Karpas-422 (cell line): ENCODE results near the gene DNM2. TPM values are rescaled to one million over a fixed set of nuclear protein-coding genes. Genes with fewer than 3 reads are reported as not detected.

Source experiments
- DNase-seq: peaks from one replicate; pipeline ENCODE4 v3.0.0-alpha.2; 2015
- H2AFZ ChIP-seq: fragments of 200-600 bp; sonication (generic); 2 replicates; pipeline ENCODE4 v1.6.1; 2014; ENCODE audit warnings: antibody characterized with exemption, low read length, mixed read lengths
- H3K27ac ChIP-seq: fragments of 200-600 bp; sonication (generic); 2 replicates; pipeline ENCODE4 v1.5.1; 2014; ENCODE audit warnings: mild to moderate bottlenecking, low read length, moderate library complexity
- H3K27me3 ChIP-seq: fragments of 200-600 bp; sonication (generic); 2 replicates; pipeline ENCODE4 v1.6.1; 2014; ENCODE audit warnings: low read length, mixed read lengths
- H3K36me3 ChIP-seq: fragments of 200-600 bp; sonication (generic); 2 replicates; pipeline ENCODE4 v1.6.1; 2014; ENCODE audit warnings: low read length, mixed read lengths; ENCODE audit not compliant: insufficient read depth
- H3K4me1 ChIP-seq: fragments of 200-600 bp; sonication (generic); 2 replicates; pipeline ENCODE4 v1.6.1; 2014; ENCODE audit warnings: mild to moderate bottlenecking, low read length, mixed read lengths
- H3K4me2 ChIP-seq: fragments of 200-600 bp; sonication (generic); 2 replicates; pipeline ENCODE4 v1.6.1; 2014; ENCODE audit warnings: low read length, low read depth, mild to moderate bottlenecking; ENCODE audit not compliant: poor library complexity, severe bottlenecking
- H3K4me3 ChIP-seq: fragments of 200-600 bp; sonication (generic); 2 replicates; pipeline ENCODE4 v1.5.1; 2014; ENCODE audit warnings: mild to moderate bottlenecking, antibody characterized with exemption, low read length, mixed read lengths
- H3K79me2 ChIP-seq: fragments of 200-600 bp; sonication (generic); 2 replicates; pipeline ENCODE4 v1.6.1; 2014; ENCODE audit warnings: mild to moderate bottlenecking, low read length, mixed read lengths
- H3K9ac ChIP-seq: fragments of 200-600 bp; sonication (generic); 2 replicates; pipeline ENCODE4 v1.6.0; 2014; ENCODE audit warnings: low read length
- H3K9me2 ChIP-seq: fragments of 200-600 bp; sonication (generic), shearing (Covaris generic); replicated peaks from 2 replicates; pipeline ENCODE4 v1.6.0; 2014; ENCODE audit warnings: mild to moderate bottlenecking, low read length, moderate library complexity; ENCODE audit not compliant: insufficient read depth
- H3K9me3 ChIP-seq: fragments of 300-700, 200-600 bp; sonication (generic); 2 replicates; pipeline ENCODE4 v1.6.1; 2014; ENCODE audit warnings: low read length, mixed read lengths
- H4K20me1 ChIP-seq: fragments of 200-600 bp; sonication (generic); 2 replicates; pipeline ENCODE4 v1.6.1; 2014; ENCODE audit warnings: mild to moderate bottlenecking, antibody characterized with exemption, low read length, low read depth; ENCODE audit not compliant: insufficient read depth
- total RNA-seq: library from RNA; depleted of rRNA; stranded (reverse); fragments of >200 nt; shearing (Covaris generic); gene quantifications from 2 replicates; pipeline ENCODE4 v1.2.3, GENCODE V29; 2014; ENCODE audit warnings: low replicate concordance

The DNM2 gene
- total RNA-seq, 1 experiment from 2014 or later: 91.1 TPM

GRCh38 chr19:10796653-10797052 is 78.8 kb downstream of the DNM2 start:
- Histone ChIP-seq H3K4me1 (no peaks in the 10 kb centered on the region; the same call in 1 of the 2 replicates), H3K9me2 (no peaks in the 10 kb centered on the region), H3K4me2 (no peak overlapping the region), H3K27ac (no peak overlapping the region), H3K36me3 (peaks cover 6% of the 10 kb centered on the region; the same call in 1 of the 2 replicates), H4K20me1 (no peaks in the 10 kb centered on the region), H2AFZ (no peak overlapping the region), H3K9ac (no peak overlapping the region), H3K79me2 (no peaks in the 10 kb centered on the region), H3K9me3 (no peaks in the 10 kb centered on the region), H3K27me3 (no peaks in the 10 kb centered on the region), H3K4me3 (no peak overlapping the region)
- DNase-seq: no peak

DNA sequence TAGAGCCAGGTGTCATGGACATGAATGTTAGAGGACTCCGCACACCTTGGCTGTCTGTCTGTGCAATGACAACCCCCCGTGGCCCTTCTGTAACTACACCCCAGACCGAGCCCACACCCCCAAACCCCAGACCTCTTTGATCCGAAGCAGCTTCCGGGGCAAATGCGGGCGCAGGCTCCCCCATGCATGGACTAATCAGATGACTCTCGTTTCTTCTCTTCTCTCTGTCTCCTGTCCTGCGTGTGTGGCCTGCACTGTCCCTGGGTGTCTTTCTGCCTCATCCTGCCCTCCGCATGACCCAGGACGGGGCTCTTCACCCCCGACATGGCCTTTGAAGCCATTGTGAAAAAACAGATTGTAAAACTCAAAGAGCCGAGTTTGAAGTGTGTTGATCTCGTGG is 79.2 kb downstream of the DNM2 start:
- no peaks in the 10 kb centered on the region for H3K79me2 ChIP-seq
- no peaks in the 10 kb centered on the region for H4K20me1 ChIP-seq
- H3K36me3 ChIP-seq: peaks cover 6% of the 10 kb centered on the region; the same call in 1 of the 2 replicates
- H3K4me2 ChIP-seq: no peak overlapping the region
- H3K4me3 ChIP-seq: no peak overlapping the region
- H3K27me3 ChIP-seq: no peaks in the 10 kb centered on the region
- H3K27ac ChIP-seq: no peak overlapping the region
- H2AFZ ChIP-seq: no peak overlapping the region
- DNase-seq: no peak
- H3K4me1 ChIP-seq: no peaks in the 10 kb centered on the region
- no peaks in the 10 kb centered on the region for H3K9me2 ChIP-seq
- no peak overlapping the region for H3K9ac ChIP-seq
- no peaks in the 10 kb centered on the region for H3K9me3 ChIP-seq

DNA sequence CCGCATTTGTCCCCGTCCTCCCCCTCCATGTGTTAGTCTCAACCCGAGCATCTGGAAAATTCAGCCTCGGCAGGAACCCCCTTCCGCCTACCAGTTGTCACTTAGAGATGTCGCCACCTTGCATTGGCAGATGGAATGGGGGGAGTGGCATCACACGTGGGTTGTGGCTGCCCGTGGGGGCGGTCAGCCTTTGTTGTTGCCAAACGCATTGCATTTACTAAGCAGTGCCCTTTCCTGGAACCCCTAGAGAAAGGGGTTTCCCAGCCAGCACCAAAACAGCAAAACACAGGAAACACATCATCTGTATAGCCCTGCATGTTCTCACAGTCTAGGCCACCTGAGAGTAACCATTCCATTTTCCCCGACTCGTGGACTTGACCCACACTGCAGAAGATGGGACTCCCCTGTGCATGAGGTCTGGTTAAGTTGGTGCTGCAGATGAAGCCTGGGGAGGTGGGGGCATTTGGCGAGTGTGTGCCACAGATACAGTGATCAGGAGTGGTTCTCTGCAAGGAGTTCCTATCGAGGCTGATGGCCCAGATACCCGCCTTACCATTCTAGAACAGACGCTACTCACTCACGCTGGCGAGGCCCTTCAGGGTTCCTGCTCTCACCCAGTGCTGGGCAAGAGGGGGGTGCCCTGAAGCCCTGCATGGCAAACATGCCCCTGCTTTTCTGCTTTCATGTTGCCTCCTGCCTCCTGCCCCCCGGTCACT is 79.8 kb downstream of the DNM2 start:
- DNase-seq: no peak
- Histone ChIP-seq H3K4me1 (no peaks in the 10 kb centered on the region), H3K9ac (no peak overlapping the region), H3K79me2 (no peaks in the 10 kb centered on the region), H3K27me3 (no peaks in the 10 kb centered on the region), H2AFZ (no peak overlapping the region), H3K9me2 (no peaks in the 10 kb centered on the region), H3K4me3 (no peak overlapping the region), H3K27ac (no peak overlapping the region), H3K36me3 (peaks cover 9% of the 10 kb centered on the region), H4K20me1 (no peaks in the 10 kb centered on the region), H3K9me3 (no peaks in the 10 kb centered on the region), H3K4me2 (no peak overlapping the region)

- H3K4me1 ChIP-seq: no peaks in the 10 kb centered on the region
- H3K9ac ChIP-seq: no peak overlapping the region
- H3K9me3 ChIP-seq: no peaks in the 10 kb centered on the region
- no peak overlapping the region for H2AFZ ChIP-seq
- no peaks in the 10 kb centered on the region for H3K79me2 ChIP-seq
- no peaks in the 10 kb centered on the region for H4K20me1 ChIP-seq
- no peak for DNase-seq
- H3K36me3 ChIP-seq: peaks cover 10% of the 10 kb centered on the region
- no peaks in the 10 kb centered on the region for H3K27me3 ChIP-seq
- H3K4me2 ChIP-seq: no peak overlapping the region
- no peaks in the 10 kb centered on the region for H3K9me2 ChIP-seq
- H3K4me3 ChIP-seq: no peak overlapping the region
- no peak overlapping the region for H3K27ac ChIP-seq
These were observed 82.6 kb downstream of the DNM2 start for GRCh38 chr19:10800488-10800887.

DNA sequence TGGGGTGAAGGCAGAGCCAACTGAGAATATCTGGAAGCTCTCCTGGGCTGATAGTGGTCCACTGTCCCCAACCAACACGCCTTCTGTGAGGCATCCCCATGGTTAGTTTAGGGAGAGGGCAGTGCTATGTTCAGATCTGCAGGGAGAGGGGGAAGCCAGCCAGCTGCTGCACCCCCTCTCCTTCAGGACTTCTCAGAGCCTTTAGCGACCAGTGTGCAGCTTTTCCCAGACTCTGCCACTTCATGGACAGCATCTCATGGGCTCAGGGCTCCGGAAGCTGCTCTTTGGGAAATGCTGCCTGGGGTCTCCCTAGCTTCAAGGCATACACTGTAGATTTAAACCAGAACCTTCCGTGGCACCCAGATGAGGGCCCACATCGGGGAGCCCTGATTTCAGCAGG is 84.6 kb downstream of the DNM2 start:
- no peak overlapping the region for H3K9ac ChIP-seq
- H3K4me1 ChIP-seq: no peaks in the 10 kb centered on the region
- H3K27ac ChIP-seq: no peak overlapping the region
- H3K36me3 ChIP-seq: peaks cover 9% of the 10 kb centered on the region
- H3K4me2 ChIP-seq: no peak overlapping the region
- H3K9me2 ChIP-seq: no peaks in the 10 kb centered on the region
- H3K9me3 ChIP-seq: no peaks in the 10 kb centered on the region
- H3K27me3 ChIP-seq: no peaks in the 10 kb centered on the region
- DNase-seq: no peak
- H2AFZ ChIP-seq: no peak overlapping the region
- no peaks in the 10 kb centered on the region for H3K79me2 ChIP-seq
- no peak overlapping the region for H3K4me3 ChIP-seq
- no peaks in the 10 kb centered on the region for H4K20me1 ChIP-seq

- H2AFZ ChIP-seq: no peak overlapping the region
- H3K36me3 ChIP-seq: peaks cover 8% of the 10 kb centered on the region
- H3K9me2 ChIP-seq: no peaks in the 10 kb centered on the region
- H3K9ac ChIP-seq: no peak overlapping the region
- DNase-seq: no peak
- H3K27ac ChIP-seq: no peak overlapping the region
- H3K9me3 ChIP-seq: no peaks in the 10 kb centered on the region
- no peak overlapping the region for H3K4me2 ChIP-seq
- H3K27me3 ChIP-seq: no peaks in the 10 kb centered on the region
- H3K4me3 ChIP-seq: no peak overlapping the region
- no peaks in the 10 kb centered on the region for H3K79me2 ChIP-seq
- H3K4me1 ChIP-seq: no peaks in the 10 kb centered on the region
- H4K20me1 ChIP-seq: no peaks in the 10 kb centered on the region
These were observed 85.4 kb downstream of the DNM2 start for GRCh38 chr19:10803252-10803651.

DNA sequence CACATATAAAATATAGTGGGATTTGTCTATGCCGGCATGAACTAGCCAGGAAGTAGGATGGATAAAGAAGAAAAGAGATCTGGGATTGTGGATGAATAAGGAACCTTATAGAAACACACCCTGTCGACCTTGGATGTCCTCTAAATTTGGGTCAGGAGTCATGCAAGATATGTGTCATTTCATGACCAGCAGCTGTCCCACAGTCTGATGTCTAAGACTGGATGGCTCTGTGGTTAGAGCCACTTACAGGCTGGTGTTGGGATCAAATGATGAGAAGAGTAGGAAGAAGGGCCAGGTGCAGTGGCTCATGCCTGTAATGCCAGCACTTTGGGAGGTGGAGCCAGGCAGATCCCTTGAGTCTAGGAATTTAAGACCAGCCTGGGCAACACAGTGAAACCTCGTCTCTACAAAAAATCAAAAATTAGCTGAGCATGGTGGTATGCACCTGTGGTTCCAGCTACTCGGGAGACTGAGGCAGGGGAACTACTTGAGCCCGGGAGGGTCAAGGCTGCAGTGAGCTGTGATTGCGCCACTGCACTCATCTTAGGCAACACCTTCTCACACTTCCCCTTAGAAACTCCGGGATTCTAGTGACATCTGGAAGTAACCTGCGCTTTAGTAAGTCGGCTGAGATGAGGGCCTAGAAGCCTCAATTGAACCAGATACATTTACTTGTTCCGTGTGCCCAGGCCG is 87.3 kb downstream of the DNM2 start:
- Histone ChIP-seq H3K4me2 (no peak overlapping the region), H3K4me3 (no peak overlapping the region), H3K9me2 (no peaks in the 10 kb centered on the region), H3K27me3 (no peaks in the 10 kb centered on the region), H3K4me1 (no peaks in the 10 kb centered on the region), H3K27ac (no peak overlapping the region), H2AFZ (no peak overlapping the region), H3K9me3 (no peaks in the 10 kb centered on the region), H3K36me3 (peaks cover 8% of the 10 kb centered on the region), H3K9ac (no peak overlapping the region), H3K79me2 (no peaks in the 10 kb centered on the region), H4K20me1 (no peaks in the 10 kb centered on the region)
- DNase-seq: no peak

- H3K36me3 ChIP-seq: peaks cover 8% of the 10 kb centered on the region
- no peak overlapping the region for H2AFZ ChIP-seq
- H4K20me1 ChIP-seq: no peaks in the 10 kb centered on the region
- H3K4me2 ChIP-seq: no peak overlapping the region
- no peak overlapping the region for H3K9ac ChIP-seq
- H3K9me3 ChIP-seq: no peaks in the 10 kb centered on the region
- H3K4me1 ChIP-seq: no peaks in the 10 kb centered on the region
- H3K27ac ChIP-seq: no peak overlapping the region
- no peaks in the 10 kb centered on the region for H3K27me3 ChIP-seq
- H3K9me2 ChIP-seq: no peaks in the 10 kb centered on the region
- H3K4me3 ChIP-seq: no peak overlapping the region
- DNase-seq: no peak
- H3K79me2 ChIP-seq: no peaks in the 10 kb centered on the region
These were observed 87.9 kb downstream of the DNM2 start for GRCh38 chr19:10805758-10806247.
